Renal cortex interstitium (tissue), 11 donors: ENCODE results near the gene PHB1. TPM values are rescaled to one million over a fixed set of nuclear protein-coding genes. Genes with fewer than 3 reads are reported as not detected.

Source experiments
- DNase-seq, 11 donors: peaks; one replicate each; pipeline ENCODE4 v3.0.0-alpha.2; 2013; ENCODE audit warnings: low read depth in 9 of 11, low spot score in 4 of 11; ENCODE audit errors: extremely low read depth in 1 of 11
- polyA plus RNA-seq, 3 donors: library from polyadenylated mRNA; unstranded; fragments of 120-200 nt; gene quantifications; one replicate each; pipeline ENCODE4 v1.2.1, GENCODE V29; 2013; ENCODE audit not compliant: insufficient read length in 3 of 3

PHB1 gene
- polyA plus RNA-seq, 3 donors: 225 to 247 (median 234) TPM

GRCh38 chr17:49447628-49448302, 33.1 kb upstream of the PHB1 start:
- DNase-seq: no peak

DNA sequence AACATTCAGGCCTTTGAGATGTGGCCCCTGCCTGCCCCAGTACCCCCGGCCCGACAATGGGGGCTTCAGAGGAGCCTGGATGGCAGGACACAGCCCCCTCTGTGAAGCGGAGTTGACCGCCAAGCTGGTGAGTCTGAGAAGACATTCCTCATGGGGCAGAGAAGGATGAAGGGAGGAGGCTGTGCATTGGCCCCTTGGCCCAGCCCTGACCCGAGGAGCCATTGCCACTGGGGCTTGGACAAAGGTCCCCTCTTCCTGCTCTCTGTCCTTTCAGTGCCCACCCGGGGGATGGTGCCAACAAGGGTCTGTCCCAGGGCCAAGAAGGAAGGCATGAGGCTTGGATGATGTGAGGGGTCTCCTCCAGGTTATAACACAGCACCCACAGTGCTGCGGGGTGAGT, 30.9 kb upstream of the PHB1 start:
- no peak for DNase-seq

DNA sequence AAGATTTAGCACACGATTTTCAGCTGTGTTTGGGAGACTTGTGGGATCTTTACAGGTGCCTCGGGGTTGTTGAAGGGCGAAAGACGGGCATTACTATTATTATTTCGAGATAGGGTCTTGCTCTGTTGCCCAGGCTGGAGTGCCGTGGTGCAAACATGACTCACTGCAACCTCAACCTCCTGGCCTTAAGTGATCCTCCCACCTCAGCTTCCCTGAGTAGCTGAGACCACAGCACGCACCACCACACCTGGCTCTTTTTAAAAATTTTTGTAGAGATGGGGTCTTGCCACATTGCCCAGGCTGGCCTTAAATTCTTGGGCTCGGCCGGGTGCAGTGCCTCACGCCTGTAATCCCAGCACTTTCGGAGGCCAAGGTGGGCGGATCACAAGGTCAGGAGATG, 29.7 kb upstream of the PHB1 start:
- DNase-seq: no peak

DNA sequence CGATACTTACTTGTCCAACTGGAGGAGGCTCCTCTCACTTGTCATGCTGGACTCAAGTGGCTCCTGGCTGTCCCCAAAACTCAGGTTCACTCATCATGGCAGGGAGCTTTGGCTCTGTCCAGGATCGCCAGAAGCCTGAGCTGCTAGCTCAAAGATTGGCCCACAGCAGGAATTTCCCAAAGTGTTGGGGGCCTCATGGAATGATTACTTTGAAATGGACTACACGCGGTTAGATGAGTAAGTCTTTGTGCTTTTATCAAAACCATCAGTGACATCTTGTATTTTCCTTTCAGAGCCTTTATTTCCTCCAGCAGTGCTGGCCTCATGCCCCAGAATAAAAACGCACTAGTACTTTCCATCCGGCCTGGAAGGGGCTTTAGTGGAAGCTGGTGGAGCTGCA, 29.2 kb upstream of the PHB1 start:
- no peak for DNase-seq

DNA sequence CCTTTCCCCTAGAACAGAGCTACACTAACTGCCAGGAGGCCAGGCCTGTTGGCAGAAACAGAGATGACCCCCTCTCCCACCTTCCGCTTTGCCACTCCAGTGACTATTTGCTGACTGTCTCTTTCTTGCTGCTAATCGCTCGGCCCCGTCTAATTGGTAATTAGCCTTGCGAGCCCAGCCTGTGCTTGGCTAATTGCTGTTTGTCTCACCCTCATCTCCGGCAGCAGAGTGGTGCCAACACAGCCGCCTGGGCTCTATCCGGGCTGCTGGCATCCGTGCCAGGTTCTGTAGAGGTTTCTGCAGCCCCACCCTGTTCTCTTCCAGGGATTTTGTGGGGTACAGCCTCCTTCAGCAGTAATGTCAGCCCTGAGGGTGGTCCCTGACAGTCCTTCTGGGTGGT, 27.4 kb upstream of the PHB1 start:
- DNase-seq: no peak

DNA sequence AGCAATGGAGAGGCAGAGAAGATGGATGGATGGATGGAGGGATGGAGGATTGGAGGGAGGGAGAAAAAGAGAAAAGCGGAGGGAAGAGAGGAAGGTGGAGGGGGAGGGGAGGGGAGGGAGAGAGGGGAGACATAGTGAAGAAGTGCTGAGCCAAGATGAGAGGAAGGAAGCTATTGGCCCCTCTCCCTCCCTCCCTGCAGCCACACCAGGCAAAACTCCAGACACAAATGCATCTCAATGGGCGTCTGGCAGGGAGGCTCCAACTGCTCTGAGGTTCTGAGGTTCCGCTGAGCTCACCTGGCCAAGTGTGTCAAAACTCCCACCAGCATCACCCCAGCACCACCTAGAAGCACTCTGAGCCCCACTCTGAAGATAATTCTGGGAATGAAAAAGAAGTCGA, 26.9 kb upstream of the PHB1 start:
- DNase-seq: no peak

DNA sequence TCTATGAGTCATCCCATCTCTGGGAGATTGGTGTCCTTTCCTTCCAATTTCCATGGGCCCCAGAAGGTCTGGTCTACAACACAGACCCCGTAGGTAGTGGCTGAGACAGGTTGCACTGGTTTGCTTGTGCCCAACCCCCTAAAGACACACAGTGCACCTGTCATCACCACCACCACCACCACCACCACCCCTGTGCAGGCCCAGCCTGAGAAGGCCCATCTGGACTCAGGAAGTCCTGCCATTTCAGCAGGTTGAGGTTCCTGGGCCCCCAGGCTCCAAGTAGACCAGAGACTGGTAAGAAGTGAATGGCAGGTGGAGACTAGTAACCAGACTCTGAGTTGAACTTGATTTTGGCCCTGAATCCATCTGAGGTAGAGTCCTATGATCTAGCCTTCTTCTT, 25.9 kb upstream of the PHB1 start:
- no peak for DNase-seq

DNA sequence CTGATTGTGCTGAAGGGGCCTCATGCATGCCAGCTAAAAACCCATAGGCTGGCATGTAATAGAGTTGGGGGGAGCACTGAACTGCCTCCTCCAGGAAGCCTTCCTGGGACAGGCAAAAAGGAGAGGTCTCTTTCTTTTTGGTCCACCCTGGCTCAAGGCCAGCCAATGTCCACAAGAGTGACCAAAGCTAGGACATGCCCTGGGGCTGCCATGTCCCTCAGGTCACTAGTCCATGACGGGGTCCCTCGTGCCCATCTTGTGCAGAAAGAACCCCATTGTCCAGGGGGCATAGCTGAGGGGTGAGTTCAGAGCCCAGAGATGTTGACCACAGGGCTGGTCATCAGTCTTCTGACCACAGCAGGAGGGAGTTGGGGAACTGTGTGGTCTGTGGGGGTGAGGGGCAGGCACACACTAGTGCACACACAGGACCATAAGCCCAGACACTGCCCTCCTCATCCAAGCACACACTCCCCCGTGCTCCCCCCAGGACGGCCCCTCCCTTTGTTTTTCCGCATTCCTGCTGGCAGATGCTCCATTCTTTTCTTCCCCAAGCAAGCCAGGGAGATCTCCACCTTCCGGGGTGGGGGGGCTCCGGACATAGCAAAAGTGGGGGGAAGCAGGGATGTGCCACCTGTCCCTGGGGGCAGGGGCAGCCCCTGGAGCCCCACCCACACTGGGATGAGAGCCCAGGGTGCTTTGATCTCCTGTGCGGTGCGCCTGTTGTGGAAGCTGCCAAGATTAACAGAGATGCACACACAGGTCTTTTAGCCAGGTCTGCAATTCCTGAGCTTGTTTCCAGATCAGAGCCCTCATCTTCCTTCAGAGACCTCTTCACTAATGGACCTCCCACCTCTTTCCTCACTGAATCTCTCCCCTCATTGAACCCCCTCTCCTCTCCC, 25.2 kb upstream of the PHB1 start:
- DNase-seq: no peak

- no peak for DNase-seq
These were observed 24.6 kb upstream of the PHB1 start for GRCh38 chr17:49439305-49439672.

DNA sequence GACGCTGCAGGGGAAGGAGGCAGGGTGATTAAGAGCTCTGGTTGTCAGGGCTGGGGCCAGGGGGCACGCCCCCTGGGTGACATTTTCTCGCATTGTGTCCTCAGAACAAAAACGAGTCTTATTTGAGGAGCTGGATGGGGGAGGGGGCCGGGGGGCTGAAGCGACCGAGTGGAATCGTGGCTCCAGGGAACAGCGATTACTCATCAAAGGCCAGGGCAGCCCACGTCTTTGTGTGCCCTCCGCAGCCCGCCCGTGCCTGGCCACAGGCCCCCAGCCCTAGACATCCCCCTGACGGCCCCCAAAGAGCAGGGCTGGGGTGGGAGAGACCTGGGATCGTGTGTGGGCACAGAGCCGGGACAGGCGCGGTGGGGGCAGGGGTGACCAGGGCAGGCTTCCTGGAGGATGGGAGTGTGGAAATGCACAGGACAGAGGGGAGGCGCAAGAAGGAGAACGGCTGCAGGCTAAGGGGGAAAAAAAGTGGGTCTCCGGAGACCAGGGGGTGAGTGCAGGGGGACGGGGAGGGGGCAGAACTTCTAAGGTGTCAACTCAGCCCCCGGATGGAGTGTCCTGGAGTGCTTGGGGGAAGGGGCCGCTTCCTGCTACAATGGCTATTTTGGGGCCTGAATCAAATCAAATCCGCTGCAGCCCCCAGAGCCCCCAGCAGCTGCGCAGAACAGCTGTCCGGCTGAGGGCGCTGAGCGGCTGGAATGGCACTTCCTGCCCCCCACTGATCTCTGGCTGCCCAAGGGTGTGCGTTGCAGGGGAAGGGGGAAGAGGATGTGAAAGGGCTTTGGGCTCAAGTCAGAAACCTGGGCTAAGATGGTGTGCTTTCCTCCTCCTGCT, 24.0 kb upstream of the PHB1 start:
- no peak for DNase-seq

DNA sequence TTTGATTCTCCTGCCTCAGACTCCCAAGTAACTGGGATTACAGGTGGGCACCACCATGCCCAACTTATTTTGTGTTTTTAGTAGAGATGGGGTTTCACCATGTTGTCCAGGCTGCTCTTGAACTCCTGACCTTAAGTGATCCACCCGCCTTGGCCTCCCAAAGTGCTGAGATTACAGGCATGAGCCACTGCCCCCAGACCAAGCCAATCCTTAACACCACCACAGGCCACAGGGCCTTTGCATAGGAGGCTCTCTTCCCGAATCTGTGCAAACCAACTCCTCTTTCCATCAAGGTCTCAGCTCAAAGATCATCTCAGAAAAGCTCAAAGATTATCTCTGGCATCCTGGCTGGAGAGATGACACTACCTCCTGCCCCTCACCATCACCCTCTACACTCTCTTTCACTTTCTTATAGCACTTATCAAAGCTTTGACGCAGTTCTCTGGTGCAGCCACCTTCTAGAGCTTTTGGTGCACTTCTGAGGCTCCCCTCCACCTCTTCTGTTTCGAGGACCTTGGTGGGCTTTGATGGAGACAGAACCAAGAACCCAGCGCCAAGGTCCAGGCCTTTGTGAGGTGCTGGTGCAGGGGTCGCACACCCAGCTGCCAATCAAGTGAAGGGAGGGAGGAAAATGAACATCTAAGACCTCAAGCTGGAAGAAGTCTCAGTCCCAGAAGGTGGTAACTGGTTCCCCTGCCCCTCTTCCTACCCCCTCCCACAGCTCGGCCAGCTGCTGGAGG, 23.2 kb upstream of the PHB1 start:
- no peak for DNase-seq

DNA sequence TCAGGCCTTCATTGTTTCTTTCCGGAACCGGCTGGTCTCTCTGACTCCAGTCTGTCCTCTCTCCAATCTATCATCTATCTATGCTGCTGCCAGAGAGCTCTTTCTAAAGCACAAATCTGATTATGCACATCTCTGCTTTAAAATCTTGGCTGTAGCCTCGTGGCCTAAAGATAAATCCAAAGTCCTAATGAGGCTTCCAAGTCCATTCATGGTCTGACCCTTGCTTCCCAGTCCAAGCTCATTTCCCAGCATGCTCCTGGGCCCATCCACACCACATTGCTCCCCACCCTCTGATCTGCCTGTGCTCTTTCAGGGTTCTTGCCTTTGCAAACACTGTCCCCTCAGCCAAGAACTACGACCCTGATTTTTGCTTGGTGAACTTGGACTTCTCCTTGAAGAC, 21.5 kb upstream of the PHB1 start:
- DNase-seq: no peak

GRCh38 chr17:49435671-49436029, 21.0 kb upstream of the PHB1 start:
- no peak for DNase-seq

DNA sequence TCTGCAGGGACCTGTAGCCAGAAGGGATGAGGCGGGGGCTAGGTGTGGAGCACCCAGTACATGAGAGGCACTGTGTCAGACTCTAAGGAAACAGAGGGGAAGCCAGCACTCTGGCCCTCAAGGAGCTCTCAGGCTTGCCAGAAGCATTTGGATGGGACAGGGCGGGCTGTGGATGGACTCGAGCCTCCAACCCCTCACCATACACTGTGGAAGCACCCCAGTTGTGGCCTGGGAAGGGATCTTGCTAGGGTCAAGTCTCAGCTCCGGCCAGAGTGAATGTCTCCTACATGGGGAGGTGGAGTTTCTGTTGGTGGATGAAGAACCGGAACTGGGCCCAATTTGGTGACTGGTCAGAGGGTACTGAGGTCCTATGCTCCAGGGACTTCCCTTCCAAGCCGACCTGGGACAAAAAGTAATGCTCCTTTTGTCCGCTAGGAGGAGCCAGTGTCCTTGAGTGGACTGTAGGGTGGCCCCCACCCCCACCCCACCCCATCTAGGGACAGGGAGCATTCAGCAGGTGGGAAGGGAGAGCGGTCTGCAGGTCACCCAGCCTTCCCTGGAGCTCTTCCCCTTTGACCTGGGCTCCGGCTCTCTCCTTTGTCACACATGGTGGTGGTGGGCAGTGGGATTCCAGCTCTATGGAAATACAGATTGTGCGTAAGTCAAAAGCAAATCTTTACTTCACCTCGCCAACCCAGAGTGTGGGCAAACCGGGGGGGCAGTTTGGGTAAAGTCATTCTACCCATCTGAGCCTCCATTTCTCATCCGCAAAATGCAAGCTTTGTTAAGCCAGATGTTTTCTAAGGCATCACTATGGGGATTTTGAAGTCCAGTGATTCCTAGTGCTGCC, 20.4 kb upstream of the PHB1 start:
- no peak for DNase-seq

DNA sequence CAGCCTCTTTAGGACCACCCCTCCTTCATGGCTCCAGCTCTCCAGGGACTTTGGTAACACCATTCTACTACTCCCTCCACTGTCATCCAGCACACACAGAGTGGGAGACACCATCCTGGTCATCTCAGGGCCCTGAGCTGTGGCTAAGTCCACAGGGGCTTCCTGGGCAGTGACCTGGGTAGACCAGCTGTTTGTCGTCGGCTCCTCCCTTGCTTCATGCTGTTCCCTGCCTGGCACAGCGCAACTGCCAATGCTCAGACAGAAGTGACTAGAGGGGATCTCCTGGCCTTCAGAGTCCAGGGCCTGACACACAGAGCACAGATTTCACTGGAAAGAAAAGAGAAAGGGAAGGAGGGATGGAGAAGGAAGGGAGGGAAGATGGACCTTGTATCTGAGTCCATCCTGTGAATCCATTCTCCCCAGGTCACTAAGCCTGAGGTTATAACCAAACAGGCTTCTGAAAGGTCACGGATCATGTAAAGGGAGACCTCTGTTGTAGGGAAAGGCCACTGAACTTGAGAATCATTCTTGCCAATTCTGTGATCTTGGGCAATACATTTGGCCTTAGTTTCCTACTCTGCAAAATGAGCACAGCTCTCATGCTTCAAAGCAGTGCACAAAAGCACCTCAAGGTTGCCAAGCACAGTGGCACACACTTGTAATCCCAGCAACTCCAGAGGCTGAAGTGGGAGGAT, 18.5 kb upstream of the PHB1 start:
- DNase-seq: no peak

GRCh38 chr17:49431743-49432142, 17.1 kb upstream of the PHB1 start:
- DNase-seq: no peak

GRCh38 chr17:49425004-49425286, 10.3 kb upstream of the PHB1 start:
- DNase-seq: no peak
